GM18951 (cell line): ENCODE data around the gene BCOR.

Experiments used
- POLR2A ChIP-seq: IDR thresholded peaks from 4 replicates; pipeline ENCODE4 v1.6.1; 2011; ENCODE audit warnings: mild to moderate bottlenecking; ENCODE audit not compliant: insufficient read length, insufficient read depth; ENCODE audit errors: extremely low read depth
- in situ Hi-C: fragments of 300-500 bp; cut with MboI; formaldehyde crosslinking; loops from one replicate; pipeline ENCODE4 v1.12.0; 2022; ENCODE audit warnings: low sequenced_read_pairs, mixed read lengths, inconsistent platforms; ENCODE audit not compliant: unreplicated experiment

BCOR gene

GRCh38 chrX:40043895-40044294 lies 53.9 kb downstream of the BCOR start:
- in situ Hi-C loops, result no loop called here
- no peak for TF ChIP-seq POLR2A

- no peak for TF ChIP-seq POLR2A
- in situ Hi-C loops, result no loop called here
These were observed 55.8 kb downstream of the BCOR start for GRCh38 chrX:40041915-40042314.

- TF ChIP-seq POLR2A, result no peak
- in situ Hi-C loops, result no loop called here
These were observed 56.9 kb downstream of the BCOR start for GRCh38 chrX:40040686-40041461.

- TF ChIP-seq POLR2A, result no peak
- in situ Hi-C loops, result no loop called here
These were observed 57.9 kb downstream of the BCOR start for GRCh38 chrX:40039887-40040286.

- in situ Hi-C loops, result no loop called here
- no peak for TF ChIP-seq POLR2A
These were observed 60.4 kb downstream of the BCOR start for GRCh38 chrX:40037367-40037766.

- no peak for TF ChIP-seq POLR2A
- in situ Hi-C loops, result no loop called here
These were observed 62.0 kb downstream of the BCOR start for GRCh38 chrX:40035726-40036125.

- no peak for TF ChIP-seq POLR2A
- in situ Hi-C loops, result no loop called here
These were observed 65.8 kb downstream of the BCOR start for GRCh38 chrX:40031911-40032310.

- no peak for TF ChIP-seq POLR2A
- in situ Hi-C loops, result no loop called here
These were observed 67.6 kb downstream of the BCOR start for GRCh38 chrX:40030205-40030604.

- no peak for TF ChIP-seq POLR2A
- in situ Hi-C loops, result loop anchor here (25.0 kb wide), 1 partner anchor 140 kb away; no protein-coding TSS in a partner anchor
These were observed 75.3 kb downstream of the BCOR start for GRCh38 chrX:40022421-40022820.

GRCh38 chrX:40021647-40022046 lies 76.1 kb downstream of the BCOR start:
- in situ Hi-C loops, result loop anchor here (25.0 kb wide), 1 partner anchor 141 kb away; no protein-coding TSS in a partner anchor
- no peak for TF ChIP-seq POLR2A

- in situ Hi-C loops, result loop anchor here (25.0 kb wide), 1 partner anchor 143 kb away; no protein-coding TSS in a partner anchor
- no peak for TF ChIP-seq POLR2A
These were observed 78.2 kb downstream of the BCOR start for GRCh38 chrX:40019541-40019940.

- TF ChIP-seq POLR2A, result no peak
- in situ Hi-C loops, result loop anchor here (25.0 kb wide), 1 partner anchor 144 kb away; no protein-coding TSS in a partner anchor
These were observed 79.7 kb downstream of the BCOR start for GRCh38 chrX:40018041-40018440.

GRCh38 chrX:40016749-40017148 lies 81.0 kb downstream of the BCOR start:
- in situ Hi-C loops, result loop anchor here (25.0 kb wide), 1 partner anchor 146 kb away; no protein-coding TSS in a partner anchor
- no peak for TF ChIP-seq POLR2A

GRCh38 chrX:40015693-40016092 lies 82.1 kb downstream of the BCOR start:
- TF ChIP-seq POLR2A, result no peak
- in situ Hi-C loops, result loop anchor here (25.0 kb wide), 1 partner anchor 147 kb away; no protein-coding TSS in a partner anchor
